Osteoblast (primary cell): ENCODE data around the gene DLG2. TPM values are rescaled to one million over a fixed set of nuclear protein-coding genes. Genes with fewer than 3 reads are reported as not detected.

Experiments
- DNase-seq: peaks from one replicate; pipeline ENCODE4 v3.0.0; 2011; ENCODE audit warnings: low spot score, mixed read lengths; ENCODE audit not compliant: insufficient read length; ENCODE audit errors: missing footprints
- H2AFZ ChIP-seq: 2 replicates; pipeline ENCODE4 v1.6.0; 2011; ENCODE audit warnings: mild to moderate bottlenecking, low read length
- H3K27ac ChIP-seq: 2 replicates; pipeline ENCODE4 v1.5.1; 2011; ENCODE audit warnings: mild to moderate bottlenecking, low read depth, low read length, moderate library complexity
- H3K27me3 ChIP-seq: 2 replicates; pipeline ENCODE4 v1.6.0; 2012; ENCODE audit warnings: mild to moderate bottlenecking, control low read depth, inconsistent platforms, low read length, moderate library complexity; ENCODE audit not compliant: insufficient read depth
- H3K36me3 ChIP-seq: 2 replicates; pipeline ENCODE4 v1.5.1; 2011; ENCODE audit warnings: mild to moderate bottlenecking, low read length, control low read depth, moderate library complexity; ENCODE audit not compliant: insufficient read depth
- H3K4me1 ChIP-seq: 2 replicates; pipeline ENCODE4 v1.5.1; 2011; ENCODE audit warnings: mild to moderate bottlenecking, low read length, control low read depth, moderate library complexity; ENCODE audit not compliant: insufficient read depth
- H3K4me2 ChIP-seq: 2 replicates; pipeline ENCODE4 v1.6.0; 2011; ENCODE audit warnings: mild to moderate bottlenecking, low read length; ENCODE audit not compliant: insufficient read depth
- H3K4me3 ChIP-seq: fragments of 200-600 bp; sonication (generic); 3 replicates; pipeline ENCODE4 v1.5.1; 2012; ENCODE audit warnings: mild to moderate bottlenecking, low read length, inconsistent platforms; ENCODE audit not compliant: insufficient read depth
- H3K79me2 ChIP-seq: 2 replicates; pipeline ENCODE4 v1.6.0; 2012; ENCODE audit warnings: mild to moderate bottlenecking, low read length, control low read depth, inconsistent platforms; ENCODE audit not compliant: insufficient read depth
- H3K9me3 ChIP-seq: 2 replicates; pipeline ENCODE4 v1.5.1; 2011; ENCODE audit warnings: low read depth, low read length, control low read depth
- H4K20me1 ChIP-seq: 2 replicates; pipeline ENCODE4 v1.6.0; 2012; ENCODE audit warnings: mild to moderate bottlenecking, low read length, control low read depth; ENCODE audit not compliant: insufficient read depth
- total RNA-seq: library from RNA; depleted of rRNA; stranded (reverse); fragments of >200 nt; gene quantifications from 2 replicates; pipeline ENCODE4 v1.2.3, GENCODE V29; 2012
- TF ChIP-seq, protein P1 (sequence below): IDR thresholded peaks from 2 replicates; pipeline ENCODE4 v1.5.1; 2011; ENCODE audit warnings: mild to moderate bottlenecking, low read depth, low read length, moderate library complexity; ENCODE audit errors: extremely low read depth

The DLG2 gene
- total RNA-seq, 1 donor: 3.3 TPM

DNA sequence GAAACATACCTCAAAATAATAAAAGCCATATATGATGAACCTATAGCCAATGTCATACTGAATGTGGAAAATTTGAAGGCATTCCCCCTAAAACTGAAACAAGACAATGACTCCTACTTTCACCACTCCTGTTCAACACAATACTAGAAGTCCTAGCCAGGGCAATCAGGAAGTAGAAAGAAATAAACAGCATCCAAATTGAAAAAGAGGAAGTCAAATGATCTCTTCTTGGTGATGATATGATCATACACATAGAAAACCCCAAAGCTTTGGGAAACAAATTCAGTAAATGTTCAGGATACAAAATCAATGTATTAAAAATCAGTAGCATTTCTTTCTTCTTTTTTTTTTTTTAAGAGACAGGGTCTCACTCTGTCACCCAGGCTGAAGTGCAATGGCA lies 109.9 kb downstream of the DLG2 start:
- no peaks in the 10 kb centered on the region for H3K36me3 ChIP-seq
- TF ChIP-seq, protein P1, sequence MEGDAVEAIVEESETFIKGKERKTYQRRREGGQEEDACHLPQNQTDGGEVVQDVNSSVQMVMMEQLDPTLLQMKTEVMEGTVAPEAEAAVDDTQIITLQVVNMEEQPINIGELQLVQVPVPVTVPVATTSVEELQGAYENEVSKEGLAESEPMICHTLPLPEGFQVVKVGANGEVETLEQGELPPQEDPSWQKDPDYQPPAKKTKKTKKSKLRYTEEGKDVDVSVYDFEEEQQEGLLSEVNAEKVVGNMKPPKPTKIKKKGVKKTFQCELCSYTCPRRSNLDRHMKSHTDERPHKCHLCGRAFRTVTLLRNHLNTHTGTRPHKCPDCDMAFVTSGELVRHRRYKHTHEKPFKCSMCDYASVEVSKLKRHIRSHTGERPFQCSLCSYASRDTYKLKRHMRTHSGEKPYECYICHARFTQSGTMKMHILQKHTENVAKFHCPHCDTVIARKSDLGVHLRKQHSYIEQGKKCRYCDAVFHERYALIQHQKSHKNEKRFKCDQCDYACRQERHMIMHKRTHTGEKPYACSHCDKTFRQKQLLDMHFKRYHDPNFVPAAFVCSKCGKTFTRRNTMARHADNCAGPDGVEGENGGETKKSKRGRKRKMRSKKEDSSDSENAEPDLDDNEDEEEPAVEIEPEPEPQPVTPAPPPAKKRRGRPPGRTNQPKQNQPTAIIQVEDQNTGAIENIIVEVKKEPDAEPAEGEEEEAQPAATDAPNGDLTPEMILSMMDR: no peak
- no peaks in the 10 kb centered on the region for H3K27me3 ChIP-seq
- H4K20me1 ChIP-seq: no peaks in the 10 kb centered on the region
- H3K9me3 ChIP-seq: no peaks in the 10 kb centered on the region
- no peaks in the 10 kb centered on the region for H3K79me2 ChIP-seq
- no peak overlapping the region for H2AFZ ChIP-seq
- DNase-seq: no peak
- no peak overlapping the region for H3K4me2 ChIP-seq
- no peak overlapping the region for H3K27ac ChIP-seq
- no peaks in the 10 kb centered on the region for H3K4me1 ChIP-seq
- H3K4me3 ChIP-seq: no peak overlapping the region

DNA sequence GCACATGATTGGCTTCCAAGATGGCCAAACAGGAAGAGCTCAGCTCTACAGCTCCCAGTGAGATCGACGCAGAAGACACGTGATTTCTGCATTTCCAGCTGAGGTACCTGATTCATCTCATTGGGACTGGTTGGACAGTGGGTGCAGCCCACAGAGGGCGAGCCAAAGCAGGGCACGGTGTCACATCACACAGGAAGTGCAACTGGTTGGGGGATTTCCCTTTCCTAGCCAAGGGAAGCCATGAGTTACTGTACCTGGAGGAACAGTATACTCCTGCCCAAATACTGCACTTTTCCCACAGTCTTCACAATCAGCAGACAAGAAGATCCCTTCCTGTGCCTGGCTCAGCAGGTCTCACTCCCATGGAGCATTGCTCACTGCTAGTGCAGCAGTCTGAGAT lies 131.2 kb downstream of the DLG2 start:
- Histone ChIP-seq H2AFZ (no peak overlapping the region), H3K4me3 (no peak overlapping the region), H3K4me2 (no peak overlapping the region), H3K27me3 (no peaks in the 10 kb centered on the region), H3K9me3 (no peaks in the 10 kb centered on the region), H4K20me1 (no peaks in the 10 kb centered on the region), H3K4me1 (no peaks in the 10 kb centered on the region), H3K27ac (no peak overlapping the region), H3K79me2 (no peaks in the 10 kb centered on the region), H3K36me3 (no peaks in the 10 kb centered on the region)
- TF ChIP-seq, protein P1: no peak
- DNase-seq: no peak

DNA sequence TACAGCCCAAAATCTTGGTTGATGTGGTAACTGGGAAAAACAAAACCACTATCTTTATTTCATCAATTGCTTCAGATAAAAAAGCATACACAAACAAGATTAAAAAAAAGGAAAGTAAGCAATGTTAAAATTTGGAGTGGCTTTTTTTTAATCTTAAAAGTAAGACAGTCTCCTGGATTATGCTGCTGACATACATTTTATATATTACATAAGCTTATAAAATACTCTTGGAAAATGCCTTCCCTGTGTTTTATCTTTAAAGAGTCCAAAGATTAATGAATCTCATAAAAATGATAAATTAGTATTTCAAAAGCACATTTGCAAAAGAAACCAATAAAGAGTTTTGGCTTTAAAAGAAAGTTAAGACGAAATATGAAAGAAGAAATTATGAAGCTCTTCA lies 132.7 kb downstream of the DLG2 start:
- TF ChIP-seq, protein P1: no peak

DNA sequence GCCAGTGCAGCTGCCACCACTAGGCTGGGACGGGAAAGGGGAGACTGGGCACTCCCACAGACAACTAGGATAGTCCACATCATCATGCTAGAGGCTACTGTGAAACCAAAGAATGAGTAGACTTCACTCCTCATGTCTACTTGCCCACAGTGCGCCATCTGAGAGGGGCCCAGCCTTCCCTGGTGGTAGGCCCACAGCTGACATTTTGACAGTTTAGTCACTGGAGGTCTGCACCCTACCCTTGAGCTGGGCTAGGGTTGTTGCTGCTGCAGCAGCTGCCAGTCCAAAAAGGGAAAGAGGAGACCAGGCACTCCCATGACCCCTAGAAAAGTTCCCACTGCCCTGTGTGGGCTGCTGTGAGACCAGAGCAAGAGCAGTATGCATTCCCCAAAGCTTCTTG lies 141.2 kb downstream of the DLG2 start:
- Histone ChIP-seq H3K9me3 (peaks cover 5% of the 10 kb centered on the region), H3K79me2 (no peaks in the 10 kb centered on the region), H3K27me3 (no peaks in the 10 kb centered on the region), H3K4me3 (no peak overlapping the region), H3K4me2 (no peak overlapping the region), H3K36me3 (no peaks in the 10 kb centered on the region), H2AFZ (no peak overlapping the region), H3K4me1 (no peaks in the 10 kb centered on the region), H3K27ac (no peak overlapping the region), H4K20me1 (no peaks in the 10 kb centered on the region)
- peak; percentile 6 for DNase-seq
- TF ChIP-seq, protein P1: no peak

More for the DNA sequence above, 132.7 kb downstream of the DLG2 start:
- Histone ChIP-seq H3K4me3 (no peak overlapping the region), H3K4me1 (no peaks in the 10 kb centered on the region), H3K4me2 (no peak overlapping the region), H3K9me3 (no peaks in the 10 kb centered on the region), H3K79me2 (no peaks in the 10 kb centered on the region), H3K27ac (no peak overlapping the region), H3K27me3 (no peaks in the 10 kb centered on the region), H4K20me1 (no peaks in the 10 kb centered on the region), H3K36me3 (no peaks in the 10 kb centered on the region), H2AFZ (no peak overlapping the region)
- no peak for DNase-seq
